OCI-LY7 (cell line): ENCODE measurements around the gene RHOXF2. TPM values are rescaled to one million over a fixed set of nuclear protein-coding genes. Genes with fewer than 3 reads are reported as not detected.
"Not testable (repeated sequence)": the region's sequence is repeated elsewhere in the genome, so short reads cannot be mapped to it uniquely, and the experiment has no call there.

Source experiments
- BruUV-seq: library from RNA; stranded (reverse); fragments of 400-500 nt; replicated peaks from 2 replicates; lab custom pipeline; 2021; lab: Mats Ljungman, UMichigan
- CTCF ChIA-PET: fragments of 300-600 bp; sonication (Branson Sonifier 250); formaldehyde crosslinking; loops from one replicate; lab custom pipeline; 2022; ENCODE audit warnings: antibody characterized with exemption; ENCODE audit not compliant: unreplicated experiment; lab: Charles Lee
- POLR2A ChIA-PET: fragments of 300-600 bp; sonication (Branson Sonifier 250); formaldehyde crosslinking; loops from one replicate; lab custom pipeline; 2022; ENCODE audit warnings: antibody characterized with exemption; lab: Charles Lee
- DNase-seq: peaks from one replicate; pipeline ENCODE4 v3.0.0-alpha.2; 2015; ENCODE audit warnings: low spot score
- H2AFZ ChIP-seq: fragments of 200-600 bp; sonication (generic), shearing (Covaris generic); 2 replicates; pipeline ENCODE4 v1.6.1; 2014; ENCODE audit warnings: mild to moderate bottlenecking, antibody characterized with exemption, low read length, moderate library complexity
- H3K27ac ChIP-seq: fragments of 200-600 bp; sonication (generic); 2 replicates; pipeline ENCODE4 v1.5.1; 2014; ENCODE audit warnings: mixed run types, low read depth, mild to moderate bottlenecking, moderate library complexity, low read length, inconsistent platforms; ENCODE audit not compliant: poor library complexity, severe bottlenecking
- H3K36me3 ChIP-seq: fragments of 200-600 bp; sonication (generic); 2 replicates; pipeline ENCODE4 v1.6.1; 2014; ENCODE audit warnings: mild to moderate bottlenecking, antibody characterized with exemption, low read length, moderate library complexity, mixed read lengths; ENCODE audit not compliant: insufficient read depth
- H3K4me1 ChIP-seq: fragments of 200-600 bp; sonication (generic); 2 replicates; pipeline ENCODE4 v1.5.1; 2014; ENCODE audit warnings: mild to moderate bottlenecking, low read length; ENCODE audit not compliant: insufficient read depth, poor library complexity, severe bottlenecking
- H3K4me2 ChIP-seq: fragments of 200-600 bp; sonication (generic); 2 replicates; pipeline ENCODE4 v1.6.1; 2014; ENCODE audit warnings: mild to moderate bottlenecking, low read length
- H3K4me3 ChIP-seq: fragments of 200-600 bp; sonication (generic); 2 replicates; pipeline ENCODE4 v1.5.1; 2014; ENCODE audit warnings: mild to moderate bottlenecking, low read depth, low read length; ENCODE audit not compliant: poor library complexity, severe bottlenecking
- H3K79me2 ChIP-seq: fragments of 200-600 bp; sonication (generic); 2 replicates; pipeline ENCODE4 v1.6.1; 2016; ENCODE audit warnings: low read depth, mild to moderate bottlenecking, low read length, moderate library complexity, mixed read lengths; ENCODE audit not compliant: insufficient read depth
- H3K9me2 ChIP-seq: fragments of 200-600 bp; sonication (generic); 2 replicates; pipeline ENCODE4 v1.6.1; 2016; ENCODE audit warnings: mild to moderate bottlenecking, low read length, mixed read lengths; ENCODE audit not compliant: insufficient read depth
- H3K9me3 ChIP-seq: fragments of 200-600 bp; sonication (generic); 2 replicates; pipeline ENCODE4 v1.6.1; 2014; ENCODE audit warnings: mild to moderate bottlenecking, mixed run types, low read length, mixed read lengths
- H4K20me1 ChIP-seq: fragments of 200-600 bp; sonication (generic); 2 replicates; pipeline ENCODE4 v1.6.1; 2014; ENCODE audit warnings: mild to moderate bottlenecking, antibody characterized with exemption, low read length, moderate library complexity, mixed read lengths; ENCODE audit not compliant: insufficient read depth
- intact Hi-C: fragments of 100-400 bp; cut with micrococcal nuclease; formaldehyde crosslinking; loops from one replicate; pipeline ENCODE4 v1.10.0; 2022; ENCODE audit not compliant: unreplicated experiment
- total RNA-seq, 2 experiments: library from RNA; depleted of rRNA in 1 of 2; stranded (reverse); fragments of >200 nt in 1 of 2; shearing (Covaris generic) in 1 of 2; gene quantifications; 2 replicates each; pipeline ENCODE4 v1.2.3, GENCODE V29; 2014 to 2022

The RHOXF2 gene
- total RNA-seq, 2 experiments from 2014 or later = not detected

- H3K4me3 ChIP-seq, H3K36me3 ChIP-seq, DNase-seq, H3K9me2 ChIP-seq, intact Hi-C loops, BruUV-seq, POLR2A ChIA-PET, CTCF ChIA-PET, H3K4me2 ChIP-seq, H2AFZ ChIP-seq, H3K9me3 ChIP-seq, H3K79me2 ChIP-seq, H3K27ac ChIP-seq, H4K20me1 ChIP-seq, H3K4me1 ChIP-seq: not testable (repeated sequence)
Observed at GRCh38 chrX:120193254-120193653, 34.8 kb downstream of the RHOXF2 start.

DNA sequence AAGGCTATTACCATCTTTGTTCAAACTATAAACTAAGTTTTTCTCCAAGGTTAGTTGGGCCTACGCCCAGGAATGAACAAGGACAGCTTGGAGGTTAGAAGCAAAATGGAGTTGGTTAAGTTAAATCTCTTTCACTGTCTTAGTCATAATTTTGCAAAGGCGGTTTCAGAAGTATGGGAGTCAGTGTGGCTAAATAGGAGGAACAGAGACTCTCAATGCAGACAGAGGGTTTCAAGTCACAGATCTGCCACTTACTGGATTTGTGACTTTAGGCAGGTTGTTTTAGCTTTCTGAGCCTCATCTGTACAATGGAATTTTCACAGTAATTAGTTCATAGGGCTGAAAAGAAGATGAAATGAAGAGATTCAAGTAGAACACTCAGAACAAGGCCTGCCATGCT is 35.3 kb downstream of the RHOXF2 start:
- CTCF ChIA-PET, intact Hi-C loops, POLR2A ChIA-PET, BruUV-seq, H3K9me3 ChIP-seq, H3K4me2 ChIP-seq, H2AFZ ChIP-seq, DNase-seq, H3K4me3 ChIP-seq, H3K4me1 ChIP-seq, H3K9me2 ChIP-seq, H3K79me2 ChIP-seq, H3K27ac ChIP-seq, H4K20me1 ChIP-seq, H3K36me3 ChIP-seq: not testable (repeated sequence)

DNA sequence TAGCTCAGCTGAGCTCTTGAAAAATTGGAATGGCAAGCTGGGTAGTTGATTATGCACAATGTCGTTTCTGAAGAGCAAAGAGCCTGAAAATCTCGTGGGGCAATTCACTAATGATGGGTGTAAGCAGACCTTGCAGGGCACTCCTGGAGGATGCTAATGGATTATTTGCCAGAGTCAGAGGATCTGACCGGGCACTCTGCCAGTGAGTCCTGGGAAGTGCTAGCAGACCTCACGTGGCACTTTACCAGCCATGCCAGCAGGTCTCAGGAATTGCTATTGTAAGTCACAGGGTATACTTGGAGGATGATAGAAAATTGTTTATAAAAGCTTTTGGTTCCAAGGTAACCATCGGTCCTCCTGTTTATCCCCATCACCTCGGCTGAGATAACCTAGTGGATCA is 37.4 kb downstream of the RHOXF2 start:
- H4K20me1 ChIP-seq, CTCF ChIA-PET, H3K9me2 ChIP-seq, H3K9me3 ChIP-seq, BruUV-seq, H3K36me3 ChIP-seq, H3K27ac ChIP-seq, H2AFZ ChIP-seq, H3K4me2 ChIP-seq, intact Hi-C loops, POLR2A ChIA-PET, DNase-seq, H3K4me1 ChIP-seq, H3K79me2 ChIP-seq, H3K4me3 ChIP-seq: not testable (repeated sequence)

DNA sequence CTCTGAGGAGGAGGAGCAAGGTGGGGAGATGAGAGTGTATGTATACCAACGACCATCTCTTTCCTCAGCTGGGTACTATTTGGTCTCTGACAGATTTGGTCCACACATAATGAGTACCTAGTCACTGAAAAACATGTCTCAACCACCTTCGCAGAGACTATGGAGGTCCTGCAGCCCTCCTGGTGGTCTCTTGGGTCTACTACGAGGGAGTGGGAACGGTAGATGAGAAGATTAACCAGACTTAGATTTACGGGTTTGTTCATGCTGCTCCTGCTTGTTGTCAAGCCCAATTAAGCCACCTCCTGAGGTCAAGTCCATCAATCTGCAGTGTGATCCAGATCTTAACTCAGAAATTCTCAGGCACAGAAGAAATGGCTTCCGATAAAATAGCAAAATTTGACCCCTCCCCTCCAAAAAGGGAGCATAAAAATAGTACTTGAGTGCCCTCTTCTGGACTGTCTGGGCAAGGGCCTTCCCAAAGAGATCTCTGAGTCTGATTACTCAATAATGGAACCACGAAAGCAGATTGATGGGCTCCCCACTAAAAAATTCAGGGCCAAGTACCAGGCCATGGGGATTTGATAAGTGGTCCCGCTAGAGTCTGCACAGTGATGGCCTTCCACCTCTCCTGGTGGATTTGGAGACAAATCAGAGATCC is 38.3 kb downstream of the RHOXF2 start:
- BruUV-seq, H3K79me2 ChIP-seq, CTCF ChIA-PET, intact Hi-C loops, POLR2A ChIA-PET, H3K4me2 ChIP-seq, H3K4me1 ChIP-seq, H4K20me1 ChIP-seq, H3K9me2 ChIP-seq, H3K36me3 ChIP-seq, H3K4me3 ChIP-seq, H3K9me3 ChIP-seq, H2AFZ ChIP-seq, DNase-seq, H3K27ac ChIP-seq: not testable (repeated sequence)
